HG02852 (cell line): ENCODE results near the gene KRT37.
"Not testable (repeated sequence)": the region's sequence is repeated elsewhere in the genome, so short reads cannot be mapped to it uniquely, and the experiment has no call there.

ENCODE experiments used
- ATAC-seq: cut with Tn5 transposase; IDR thresholded peaks from one replicate; pipeline ENCODE4 v1.9.1; 2021; ENCODE audit warnings: mild to moderate bottlenecking, moderate library complexity; ENCODE audit not compliant: unreplicated experiment

Gene KRT37

GRCh38 chr17:41407226-41407625, 17.2 kb downstream of the KRT37 start:
- ATAC-seq = no peak

- no peak for ATAC-seq
These were observed 18.2 kb downstream of the KRT37 start for GRCh38 chr17:41406205-41406604.

GRCh38 chr17:41404024-41404671, 20.2 kb downstream of the KRT37 start:
- no peak for ATAC-seq

- no peak for ATAC-seq
These were observed 20.9 kb downstream of the KRT37 start for GRCh38 chr17:41403404-41404023.

- ATAC-seq = no peak
These were observed 22.2 kb downstream of the KRT37 start for GRCh38 chr17:41402161-41402560.

- ATAC-seq = no peak
These were observed 27.3 kb downstream of the KRT37 start, which contains the start of gene KRT31 for GRCh38 chr17:41396996-41397660. TSS of gene KRT31 (minus strand) at chr17:41397608. CDS start at chr17:41397539, 69 bp downstream.

GRCh38 chr17:41396340-41396739, 28.0 kb downstream of the KRT37 start:
- no peak for ATAC-seq

GRCh38 chr17:41395611-41396010, 28.8 kb downstream of the KRT37 start:
- ATAC-seq = no peak

GRCh38 chr17:41395044-41395443, 29.3 kb downstream of the KRT37 start:
- not testable (repeated sequence) for ATAC-seq

- no peak for ATAC-seq
These were observed 30.0 kb downstream of the KRT37 start for GRCh38 chr17:41394254-41394996.

- no peak for ATAC-seq
These were observed 30.6 kb downstream of the KRT37 start for GRCh38 chr17:41393826-41394225.

- no peak for ATAC-seq
These were observed 31.1 kb downstream of the KRT37 start for GRCh38 chr17:41393294-41393693.

- ATAC-seq = no peak
These were observed 32.1 kb downstream of the KRT37 start for GRCh38 chr17:41392278-41392677.

GRCh38 chr17:41391535-41391934, 32.9 kb downstream of the KRT37 start:
- ATAC-seq = no peak

GRCh38 chr17:41390411-41390938, 33.9 kb downstream of the KRT37 start:
- no peak for ATAC-seq

GRCh38 chr17:41387670-41388069, 36.7 kb downstream of the KRT37 start:
- no peak for ATAC-seq

- no peak for ATAC-seq
These were observed 38.2 kb downstream of the KRT37 start for GRCh38 chr17:41386227-41386626.

- ATAC-seq = no peak
These were observed 40.7 kb downstream of the KRT37 start for GRCh38 chr17:41383690-41384089.

GRCh38 chr17:41382394-41382793, 42.0 kb downstream of the KRT37 start:
- no peak for ATAC-seq

GRCh38 chr17:41381943-41382342, 42.4 kb downstream of the KRT37 start, which contains the start of gene KRT34:
TSS of gene KRT34 (minus strand) at chr17:41382306. CDS start at chr17:41382246, 60 bp downstream.
- ATAC-seq = not testable (repeated sequence)

- ATAC-seq = not testable (repeated sequence)
These were observed 44.3 kb downstream of the KRT37 start for GRCh38 chr17:41380091-41380490.
